ENCODE data around the gene MLLT10.
A peak's percentile ranks its signal among the peaks of the same experiment; 100 is the strongest.

Gene MLLT10

DNA sequence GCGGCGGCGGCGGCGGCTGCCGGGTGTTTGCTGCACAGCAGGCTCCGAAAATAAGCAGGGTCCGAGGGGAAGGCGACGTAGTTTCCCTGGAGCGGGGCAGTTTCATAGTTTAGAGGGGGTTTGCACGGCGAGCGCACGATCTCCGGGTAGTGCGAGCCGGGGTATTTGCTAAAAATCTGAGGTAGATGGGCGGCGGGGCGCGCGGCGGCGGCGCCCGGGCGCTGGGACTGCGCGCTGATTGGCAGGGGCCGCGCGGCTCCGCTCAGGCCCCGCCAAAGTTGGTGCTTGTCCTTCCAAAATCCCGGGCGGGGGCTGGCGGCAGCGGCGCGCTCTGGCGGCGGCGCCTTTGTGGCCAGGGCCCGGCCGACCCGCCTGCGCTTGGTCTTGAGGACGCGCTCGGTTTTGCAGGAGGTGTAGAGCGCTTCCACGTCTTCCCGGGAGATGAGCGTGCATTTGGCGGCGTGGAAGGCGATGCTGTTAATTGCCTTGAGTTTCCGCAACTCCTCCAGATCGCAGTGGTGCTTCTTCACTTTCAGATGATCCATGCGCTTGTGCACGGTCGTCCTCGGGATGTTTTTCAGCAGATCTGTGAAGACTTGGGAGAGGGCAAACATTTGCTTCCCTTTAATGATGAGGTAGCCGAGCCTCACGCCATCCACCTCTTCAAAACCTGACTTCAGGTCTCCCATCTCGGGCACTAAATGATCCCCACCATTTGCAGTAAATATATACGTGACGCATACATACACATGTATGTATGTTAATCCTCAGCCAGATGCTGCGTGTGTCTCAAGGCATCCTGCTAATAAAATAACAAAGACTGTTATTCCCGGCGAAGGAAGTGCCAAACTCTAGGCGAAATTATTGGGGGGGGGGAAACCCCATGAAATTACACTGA, 16.6 kb upstream of the MLLT10 start:
- peak; percentile 71 for DNase-seq

DNA sequence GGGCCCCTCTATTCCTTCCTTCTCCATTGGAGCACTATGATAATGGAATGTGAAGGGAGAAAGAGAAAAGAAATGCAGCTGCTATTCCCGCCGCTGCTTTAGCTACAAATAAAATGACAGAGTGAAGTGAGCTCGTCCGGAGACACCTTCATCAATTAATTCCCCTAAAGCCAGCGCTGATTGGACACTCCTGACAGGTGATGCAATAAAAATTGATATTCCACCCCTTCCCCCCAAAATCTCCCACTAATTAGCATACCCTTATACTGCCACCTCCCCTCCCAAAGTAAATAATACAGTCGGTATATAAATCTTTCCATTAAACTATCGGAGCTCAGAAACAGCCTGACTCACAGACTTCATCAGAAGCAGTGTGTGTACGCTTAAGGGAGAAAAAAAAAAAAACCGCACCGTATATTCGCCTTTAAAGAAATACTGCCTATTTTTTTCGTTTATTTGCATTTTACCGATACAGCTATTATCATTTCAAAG, 15.8 kb upstream of the MLLT10 start:
- no peak for DNase-seq

DNA sequence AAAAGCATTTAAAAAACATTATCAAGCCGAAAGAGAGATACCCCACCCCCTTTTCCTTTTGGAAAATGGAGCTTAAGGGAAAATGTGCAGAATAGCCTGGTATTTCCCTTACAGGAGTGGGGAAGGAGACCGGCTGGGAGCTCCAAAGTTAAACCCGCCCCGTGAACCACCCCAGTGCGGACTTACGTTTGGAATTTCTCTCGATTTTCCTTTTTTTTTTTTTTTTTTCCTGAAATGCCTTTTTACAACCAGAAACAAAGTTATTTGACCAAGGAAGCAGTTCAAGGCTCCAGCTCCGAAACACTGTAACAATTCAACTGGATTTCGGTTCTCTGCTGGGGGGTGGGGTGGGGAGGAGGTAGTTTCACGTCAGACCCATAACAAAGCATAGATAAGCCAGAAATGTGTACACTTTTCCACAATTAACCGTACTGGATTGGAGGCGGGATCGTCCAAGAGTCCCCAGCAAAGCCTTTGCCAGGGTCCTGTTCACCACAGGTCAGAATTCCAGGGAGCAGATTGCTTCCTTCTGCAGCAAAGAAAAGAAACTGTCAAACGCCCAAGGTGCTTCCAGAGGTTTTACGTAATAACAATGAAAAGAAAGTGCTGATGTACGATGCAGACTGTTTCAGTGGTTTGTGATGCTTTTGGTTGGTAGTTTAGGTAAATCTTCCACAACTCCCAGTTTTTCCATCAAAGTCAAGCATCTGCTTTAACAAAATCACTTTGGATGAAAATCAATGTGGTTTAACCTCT, 15.2 kb upstream of the MLLT10 start:
- DNase-seq: no peak

DNA sequence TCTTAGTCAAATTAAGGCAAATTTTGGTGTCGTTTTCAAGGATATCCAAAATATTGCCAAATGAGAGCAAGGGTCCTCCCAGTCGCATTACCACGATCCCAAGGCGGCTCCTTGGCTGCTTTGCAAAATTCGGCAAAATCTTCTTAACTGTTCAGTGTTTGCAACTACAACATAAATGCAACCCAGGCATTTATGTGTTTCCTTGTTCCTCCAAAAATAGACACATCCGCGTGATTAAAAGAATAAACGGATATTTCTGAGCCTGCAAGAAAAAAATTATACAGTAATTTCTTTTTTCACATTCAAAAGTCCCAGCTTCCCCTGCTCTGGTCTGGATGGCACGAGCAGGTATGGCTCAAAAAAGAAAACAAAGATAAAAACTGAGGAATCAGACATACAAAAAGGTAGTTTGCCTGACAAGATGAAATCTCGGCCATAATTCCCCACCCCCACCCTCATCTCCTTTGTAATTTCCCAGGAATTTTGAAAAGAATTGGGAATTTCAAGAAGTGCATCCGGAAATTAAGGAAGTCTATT, 14.6 kb upstream of the MLLT10 start:
- DNase-seq: no peak

DNA sequence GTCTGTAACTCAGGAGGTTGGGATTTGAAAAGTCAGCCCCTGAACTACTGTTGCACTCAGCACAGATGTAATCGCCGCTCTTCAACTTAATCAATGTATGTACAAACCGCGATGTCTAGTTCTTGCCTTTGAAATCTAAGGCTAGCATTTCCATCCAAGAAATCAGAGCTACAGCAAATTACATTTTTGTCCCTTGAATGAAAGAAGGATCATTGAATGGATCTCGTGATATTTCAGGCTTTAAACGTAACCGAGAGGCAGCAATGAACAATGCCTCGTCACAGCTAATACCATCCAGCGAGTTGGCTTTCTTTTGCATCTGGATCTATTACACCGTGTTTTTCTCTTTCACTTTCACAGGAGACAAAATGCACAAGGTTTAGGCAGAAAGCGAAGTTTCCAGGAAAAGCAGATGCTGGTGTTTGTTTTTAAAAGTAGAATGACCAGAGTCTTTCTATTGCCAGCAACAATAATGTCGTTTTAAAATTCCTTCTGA, 14.0 kb upstream of the MLLT10 start:
- no peak for DNase-seq

DNA sequence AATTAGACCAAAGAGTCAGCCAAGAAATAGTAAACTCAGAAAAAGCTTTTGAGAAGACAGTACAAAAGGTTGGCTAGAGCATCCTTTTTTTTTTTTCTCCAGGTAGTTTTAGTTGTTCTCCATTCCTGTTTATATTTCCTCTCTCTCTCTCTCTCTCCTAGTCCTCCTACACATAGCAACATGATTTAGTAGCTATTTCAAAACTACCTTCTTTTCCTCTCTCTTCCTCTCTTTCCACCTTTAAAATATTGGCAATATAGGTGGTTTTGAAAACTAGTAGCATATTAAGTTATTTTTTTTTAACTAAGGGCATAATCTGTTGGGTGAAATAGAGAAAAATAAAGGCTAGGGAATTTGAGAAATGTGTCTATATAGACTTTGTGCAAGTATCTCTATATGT, 13.5 kb upstream of the MLLT10 start:
- no peak for DNase-seq

DNA sequence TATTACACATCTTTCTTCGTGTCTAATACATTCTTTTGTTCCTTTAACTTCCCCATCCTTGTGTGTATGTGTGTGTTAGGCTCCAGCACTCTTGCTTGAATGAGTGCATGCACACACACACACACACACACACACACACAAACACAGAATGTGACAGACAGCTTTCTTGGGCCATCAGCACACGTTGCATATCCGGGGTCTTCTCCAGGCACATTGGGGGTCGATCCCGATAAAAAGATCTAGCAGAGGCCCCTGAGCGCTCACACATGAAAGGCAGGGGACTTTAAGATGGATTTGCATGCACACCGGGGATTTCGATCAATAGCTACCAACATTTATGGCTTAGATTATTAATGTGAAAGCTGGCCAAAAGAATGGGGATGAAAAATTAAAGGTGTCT, 13.1 kb upstream of the MLLT10 start:
- no peak for DNase-seq

DNA sequence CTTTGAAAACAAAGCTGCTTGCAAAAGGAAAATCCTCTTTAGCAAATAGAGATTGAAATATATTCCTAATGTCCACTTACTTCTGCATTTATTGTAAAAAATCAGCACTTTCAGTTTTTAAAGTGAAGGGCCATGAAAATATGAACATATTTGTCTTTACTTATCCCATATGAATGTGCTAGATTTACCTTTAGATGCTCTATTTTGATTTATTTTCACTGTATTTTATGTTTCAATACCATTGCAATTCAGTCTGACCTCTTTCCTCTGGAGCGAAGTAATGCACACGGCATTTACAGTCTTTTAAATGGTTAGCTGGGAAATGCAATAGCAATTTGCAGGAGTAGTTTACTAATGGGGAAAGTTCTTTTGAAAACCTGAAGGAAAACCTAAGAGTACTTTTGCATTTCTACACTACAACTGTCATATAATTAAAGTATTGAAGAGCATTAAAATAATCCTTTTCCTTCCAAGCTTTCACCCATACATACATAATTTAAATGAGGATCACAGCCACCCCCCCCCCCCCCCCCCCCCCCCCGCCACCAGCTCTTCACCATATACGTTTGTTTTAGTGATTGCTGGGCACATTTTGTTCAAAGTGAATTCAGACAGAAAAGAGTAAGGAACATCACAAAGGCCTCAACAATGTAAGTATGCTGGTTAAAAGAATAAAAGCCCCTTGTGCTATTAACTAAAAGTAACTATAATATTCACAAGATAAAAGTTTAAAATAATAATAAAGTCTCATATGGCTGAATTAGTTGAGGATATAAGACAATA, 12.1 kb upstream of the MLLT10 start:
- no peak for DNase-seq

DNA sequence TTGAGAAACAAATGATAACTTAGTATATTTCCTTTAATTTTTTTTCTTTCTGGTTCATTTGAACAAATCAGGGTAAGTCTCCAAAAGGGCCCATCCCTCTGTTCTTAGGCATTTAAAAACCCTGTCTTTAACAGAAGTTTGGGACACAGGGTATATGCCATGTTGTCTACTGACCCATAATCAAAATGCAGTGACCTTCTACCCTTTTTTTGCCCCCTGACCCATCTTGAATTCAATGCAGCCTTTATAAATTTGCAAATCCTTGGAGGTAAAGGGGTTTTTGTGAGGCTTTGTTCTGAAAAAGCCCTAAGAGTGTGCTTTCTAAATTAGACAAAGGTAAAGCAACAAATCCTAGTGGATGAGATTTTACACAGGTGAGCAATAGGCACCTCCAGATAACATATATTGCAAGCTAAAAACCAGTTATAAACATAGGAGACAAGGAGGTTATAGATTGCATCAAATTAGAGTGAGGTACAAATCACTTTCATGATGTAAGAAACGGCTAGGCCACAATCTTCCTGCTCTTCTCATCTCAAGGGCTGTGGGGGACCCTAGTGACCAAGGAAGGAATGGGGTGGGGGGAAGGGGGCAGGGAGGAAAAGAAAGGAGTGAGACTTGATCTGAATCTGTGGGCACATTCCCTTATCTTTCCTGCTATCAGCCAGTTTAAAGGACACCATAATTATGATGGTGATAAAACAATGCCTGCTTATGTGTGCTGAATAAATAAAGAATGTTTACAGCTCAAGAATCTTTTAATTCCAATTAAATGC, 11.2 kb upstream of the MLLT10 start:
- no peak for DNase-seq

DNA sequence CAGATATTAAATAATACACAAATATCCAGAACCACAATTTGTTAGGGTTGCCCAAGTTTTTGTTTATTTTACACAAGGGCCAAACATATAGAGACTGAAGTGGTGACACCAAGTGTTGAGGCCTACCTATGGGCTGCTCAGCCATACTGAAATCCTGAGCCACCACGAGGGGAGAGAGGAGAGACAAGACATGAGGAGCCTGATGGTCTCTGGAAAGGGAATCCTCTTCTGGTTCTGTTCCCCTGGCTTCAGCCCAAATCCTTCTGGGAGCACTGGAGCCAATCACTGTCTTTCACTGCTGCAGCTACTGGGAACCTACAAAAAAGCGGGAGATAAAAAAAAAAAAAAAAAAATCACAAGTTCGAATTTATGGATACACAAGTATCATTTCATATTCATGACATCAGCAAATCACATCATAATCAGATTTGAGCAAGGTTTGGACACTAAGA, 10.4 kb upstream of the MLLT10 start:
- no peak for DNase-seq

DNA sequence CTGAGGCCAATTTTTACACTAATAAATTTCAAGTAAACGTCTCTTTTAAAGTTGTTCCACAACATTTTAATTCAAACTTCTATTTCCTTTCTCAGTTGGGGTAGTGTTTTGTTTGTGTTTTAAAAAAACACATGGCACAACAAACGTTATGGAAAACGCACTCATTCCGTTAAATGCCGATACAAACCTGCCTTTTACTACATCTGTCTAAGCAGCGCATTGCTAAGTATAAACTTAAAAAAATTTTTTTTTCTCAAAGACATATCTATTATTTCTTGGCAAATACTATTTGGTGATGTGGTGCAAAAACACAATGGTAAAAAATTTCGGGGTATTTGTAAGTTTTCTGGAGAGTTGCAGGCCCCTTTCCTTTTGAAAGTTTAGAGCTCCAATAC, 9.9 kb upstream of the MLLT10 start:
- DNase-seq: no peak

DNA sequence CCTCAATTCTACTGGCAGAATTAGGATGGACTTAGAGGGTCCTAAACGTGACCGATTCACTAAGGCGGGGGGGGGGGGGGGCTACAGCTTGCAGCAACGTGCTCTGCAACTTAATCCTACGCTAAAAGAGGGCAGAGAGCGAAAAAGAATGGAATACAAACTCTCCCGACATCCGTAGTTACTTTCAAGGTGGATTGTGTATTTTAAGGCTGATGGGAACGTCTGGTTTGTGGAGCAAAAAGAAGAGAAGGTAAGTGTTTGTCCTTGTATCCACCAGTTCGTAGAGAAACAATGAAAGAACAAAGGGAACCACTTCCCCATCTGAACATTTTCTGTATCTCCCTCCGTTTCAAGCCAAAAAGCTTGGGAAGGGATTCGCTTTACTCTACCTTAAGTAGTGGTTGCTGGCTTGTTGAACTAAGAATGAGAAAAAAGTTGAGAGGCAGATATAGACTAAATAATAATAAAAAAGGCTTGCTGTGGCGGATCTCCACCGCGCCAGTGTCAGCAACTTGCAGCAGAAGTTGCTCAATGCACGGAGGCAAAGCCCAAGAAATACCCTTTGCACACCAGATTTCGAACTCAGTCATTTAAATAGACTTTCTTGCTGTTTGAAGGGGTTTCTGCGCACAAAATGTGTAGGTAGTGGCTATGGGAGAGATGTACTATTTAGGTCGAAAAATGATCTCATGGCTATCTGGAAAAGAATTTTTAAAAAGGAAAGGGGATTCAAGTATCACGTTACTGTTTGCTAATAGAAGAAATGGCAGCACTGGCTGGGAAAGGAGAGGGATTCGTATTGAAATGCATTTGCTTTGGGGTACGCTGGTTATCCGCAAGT, 9.3 kb upstream of the MLLT10 start:
- DNase-seq: no peak

DNA sequence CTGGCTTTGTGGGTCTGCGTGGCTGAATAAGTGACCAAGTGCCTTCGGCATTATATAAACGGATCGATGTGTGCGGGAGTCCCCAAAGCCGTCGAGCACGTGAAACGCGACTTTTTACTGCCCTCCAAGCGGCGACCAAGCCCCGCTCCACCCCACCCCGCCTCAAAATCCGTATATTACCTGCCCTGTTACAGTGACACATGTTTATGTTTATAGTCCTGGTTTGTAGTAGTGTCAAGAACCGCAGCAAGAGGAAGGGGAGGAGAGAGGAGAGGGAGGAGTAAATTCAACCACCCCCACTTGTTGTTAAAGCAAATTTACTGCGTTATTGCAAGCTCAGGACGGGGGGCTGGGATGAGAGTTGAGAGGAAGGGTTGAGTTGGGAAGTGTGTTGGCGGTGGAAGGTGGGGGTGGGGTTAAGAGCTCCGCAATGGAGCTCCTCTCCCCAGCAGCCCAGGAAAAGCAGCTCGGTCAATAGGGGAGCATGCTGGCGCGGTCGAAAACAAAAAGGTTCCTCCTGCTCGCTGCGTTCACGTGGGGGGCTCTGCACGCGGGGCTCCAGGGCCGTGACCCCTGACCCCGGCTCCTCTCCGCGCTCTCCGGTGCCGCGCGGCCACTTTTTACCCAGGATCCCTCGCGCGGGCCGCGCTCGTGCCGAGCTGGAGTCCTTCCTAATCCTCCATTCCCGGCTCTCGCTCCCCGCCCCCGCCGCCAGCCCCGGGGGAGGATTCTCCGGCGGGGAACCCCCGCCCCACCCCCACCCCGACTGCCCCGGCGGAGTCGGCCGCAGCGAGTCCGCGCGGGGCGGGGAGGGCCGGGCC, 8.5 kb upstream of the MLLT10 start, which contains the start of gene SKIDA1:
SKIDA1 (minus strand) TSS at position 316 of the 821 bp plus-strand sequence. CDS start 7,860 bp downstream, outside the sequence.
- peak; percentile 84 for DNase-seq

DNA sequence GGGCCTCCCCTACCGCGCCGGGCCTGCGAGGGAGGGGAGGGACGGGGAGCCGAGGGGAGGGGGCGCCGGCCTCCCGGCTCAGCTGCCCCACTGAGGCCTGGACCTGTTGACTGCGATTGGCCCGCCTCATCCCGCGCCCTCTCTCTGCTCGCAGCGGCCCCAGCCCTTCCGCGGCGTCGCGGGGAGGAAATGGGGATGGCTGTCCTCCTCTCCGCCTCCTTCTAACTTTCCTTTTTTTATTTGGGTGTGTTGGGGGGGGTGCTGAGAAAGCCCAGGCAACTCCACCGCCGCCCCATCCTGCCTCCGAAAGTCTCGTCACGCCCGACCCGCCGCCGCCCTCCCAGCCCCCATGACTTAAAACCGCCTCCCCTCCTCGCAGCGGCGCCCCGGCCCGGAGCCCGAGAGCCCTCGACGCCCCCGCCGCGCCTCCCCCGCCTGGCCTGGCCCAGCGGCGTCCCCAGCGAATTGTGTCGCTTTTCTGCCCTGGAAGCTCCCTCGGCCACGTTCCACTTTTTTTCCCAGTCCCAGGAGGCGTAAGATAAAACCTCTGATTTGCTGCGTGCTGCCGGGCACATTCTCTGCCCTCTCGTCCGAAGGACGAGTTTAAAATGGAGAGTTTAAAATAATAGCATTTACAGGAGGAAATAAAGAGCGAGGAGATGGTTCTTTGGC, 7.7 kb upstream of the MLLT10 start:
- peak; percentile 80 for DNase-seq

DNA sequence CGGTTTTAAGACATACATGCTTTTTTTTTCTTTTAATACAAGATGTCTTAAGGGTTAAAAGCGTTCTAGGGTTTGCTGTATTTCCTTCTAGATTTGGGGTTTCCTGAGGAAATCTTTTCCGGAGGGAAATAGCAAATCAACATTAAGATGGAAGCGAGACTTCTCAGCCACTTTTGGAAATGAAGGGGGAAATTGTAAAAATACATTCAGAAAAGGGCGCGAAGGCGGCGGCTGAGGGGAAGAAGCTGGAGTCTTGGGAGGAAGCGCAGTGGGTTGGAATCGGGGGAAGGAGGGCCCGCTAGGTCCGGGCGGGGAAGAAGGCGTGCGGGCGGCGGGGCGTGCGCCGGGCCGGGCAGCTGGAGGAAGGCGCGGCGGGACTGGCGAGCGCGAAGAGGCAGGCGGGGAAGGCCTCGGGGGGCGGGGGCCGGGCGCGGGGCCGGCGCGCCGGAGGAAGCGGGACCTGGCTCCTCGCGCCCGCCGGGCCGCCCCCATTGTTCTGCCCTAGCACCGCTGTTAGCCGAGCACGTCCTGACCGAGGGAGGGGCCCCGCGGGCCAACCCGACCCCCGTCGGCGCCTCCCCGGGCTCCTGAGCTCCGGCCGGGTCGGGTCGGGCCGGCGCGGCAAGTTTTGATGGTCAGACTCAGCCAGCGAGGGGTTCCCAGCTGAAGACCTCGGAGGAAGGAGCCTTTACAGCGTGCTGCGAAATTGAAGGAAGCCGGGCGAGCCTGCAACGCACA, 7.0 kb upstream of the MLLT10 start:
- DNase-seq: peak; percentile 73

DNA sequence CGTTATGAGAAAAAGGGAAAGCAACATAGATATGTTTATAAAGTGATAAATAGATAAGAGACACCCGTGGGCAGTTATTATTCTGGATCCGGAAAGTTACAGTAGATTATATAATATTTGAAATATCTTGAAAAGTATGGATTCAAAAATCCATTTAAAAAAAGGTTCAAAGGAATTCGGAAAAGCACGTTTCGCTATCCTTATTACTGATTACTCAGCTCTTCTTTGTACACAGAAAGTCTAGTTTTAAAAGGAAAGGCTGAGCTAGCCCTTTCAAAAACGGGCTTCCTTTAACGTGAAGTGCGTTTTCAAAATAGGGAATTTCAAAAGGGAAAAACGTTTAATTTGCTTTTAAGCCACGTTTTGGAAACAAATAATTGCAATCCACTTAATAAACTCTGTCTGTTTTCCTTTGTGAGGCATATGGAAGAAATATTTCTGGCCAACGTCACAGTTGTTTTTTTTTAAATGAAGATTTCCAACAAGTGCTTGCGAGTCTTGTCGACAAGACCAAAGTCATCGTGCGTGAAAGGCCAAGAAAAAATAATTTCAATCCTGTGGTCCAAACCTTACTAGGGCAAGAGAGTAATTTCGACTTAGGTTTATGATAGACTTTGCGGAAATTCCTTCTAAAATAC, 6.3 kb upstream of the MLLT10 start:
- no peak for DNase-seq

DNA sequence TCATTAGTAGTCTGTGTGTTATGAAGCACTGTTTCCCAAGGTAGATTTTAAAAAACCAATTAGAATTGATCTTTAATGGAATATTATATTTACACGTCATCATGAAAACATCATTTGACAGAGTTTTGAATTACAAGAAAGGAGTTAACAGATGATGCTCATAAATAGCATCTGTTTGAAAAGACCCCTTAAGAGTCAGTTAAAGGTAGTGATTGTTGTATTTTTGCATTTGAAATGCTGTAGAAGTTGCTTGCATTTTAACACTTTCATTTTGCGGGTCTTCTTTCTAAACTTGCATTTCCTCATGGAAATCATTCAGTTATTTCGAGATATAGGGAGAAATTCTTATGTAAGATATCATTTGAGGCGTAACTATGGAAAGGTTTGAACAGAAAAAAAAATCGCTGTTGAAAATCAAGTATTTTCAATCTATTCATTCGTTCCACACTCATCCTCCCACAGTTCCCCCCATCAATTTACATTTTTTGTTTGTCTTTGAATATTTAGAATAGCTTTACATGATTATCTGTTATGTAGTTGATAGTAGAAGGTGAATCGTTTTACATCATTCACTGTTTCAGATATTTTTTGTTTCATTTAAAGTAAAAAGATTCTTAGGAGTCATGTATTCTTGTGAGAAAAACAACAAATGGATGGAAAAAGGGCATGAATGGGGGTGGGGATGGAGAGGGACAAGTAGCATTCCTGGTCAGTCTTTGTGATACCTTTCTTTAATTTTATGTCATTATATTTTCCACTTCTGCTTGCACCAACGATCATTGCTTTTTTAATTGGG, 5.6 kb upstream of the MLLT10 start:
- DNase-seq: no peak
